ENCODE results near the gene CPN1. TPM values are rescaled to one million over a fixed set of nuclear protein-coding genes. Genes with fewer than 3 reads are reported as not detected.
A peak's percentile ranks its signal among the peaks of the same experiment; 100 is the strongest.

Gene CPN1
- total RNA-seq, 1 donor from 2014 or later, result not detected

GRCh38 chr10:100009283-100009792 lies 72.3 kb downstream of the CPN1 start:
- Histone ChIP-seq H3K36me3 (ENCODE audit: control insufficient read depth, insufficient read depth, low read length) (no peaks in the 10 kb centered on the region), H3K27me3 (ENCODE audit: control insufficient read depth, insufficient read depth, low read length) (no peaks in the 10 kb centered on the region), H3K4me3 (ENCODE audit: low read depth, low read length) (peak overlapping the region; percentile 90)
- no peak for DNase-seq (ENCODE audit: low read depth)
- peak; percentile 54 for TF ChIP-seq CTCF (IDR thresholded peaks at IDR 0.05; ENCODE audit: insufficient read depth, low read length, poor library complexity, severe bottlenecking)

GRCh38 chr10:100008708-100009282 lies 72.9 kb downstream of the CPN1 start:
- no peak for TF ChIP-seq CTCF (IDR thresholded peaks at IDR 0.05; ENCODE audit: insufficient read depth, low read length, poor library complexity, severe bottlenecking)
- no peak for DNase-seq (ENCODE audit: low read depth)
- H3K27me3 ChIP-seq (ENCODE audit: control insufficient read depth, insufficient read depth, low read length), result no peaks in the 10 kb centered on the region
- H3K4me3 ChIP-seq (ENCODE audit: low read depth, low read length), result peak overlapping the region; percentile 90
- no peaks in the 10 kb centered on the region for H3K36me3 ChIP-seq (ENCODE audit: control insufficient read depth, insufficient read depth, low read length)

- DNase-seq (ENCODE audit: low read depth), result no peak
- TF ChIP-seq CTCF (IDR thresholded peaks at IDR 0.05; ENCODE audit: insufficient read depth, low read length, poor library complexity, severe bottlenecking), result no peak
Measured at GRCh38 chr10:100008142-100008522, 73.5 kb downstream of the CPN1 start.

GRCh38 chr10:100007231-100008141 lies 74.2 kb downstream of the CPN1 start:
- Histone ChIP-seq H3K36me3 (ENCODE audit: control insufficient read depth, insufficient read depth, low read length) (no peaks in the 10 kb centered on the region), H3K27me3 (ENCODE audit: control insufficient read depth, insufficient read depth, low read length) (no peaks in the 10 kb centered on the region), H3K4me3 (ENCODE audit: low read depth, low read length) (peak overlapping the region; percentile 8)
- no peak for DNase-seq (ENCODE audit: low read depth)
- no peak for TF ChIP-seq CTCF (IDR thresholded peaks at IDR 0.05; ENCODE audit: insufficient read depth, low read length, poor library complexity, severe bottlenecking)

More at GRCh38 chr10:100008142-100008522, 73.5 kb downstream of the CPN1 start:
- H3K36me3 ChIP-seq (ENCODE audit: control insufficient read depth, insufficient read depth, low read length), result no peaks in the 10 kb centered on the region
- no peaks in the 10 kb centered on the region for H3K27me3 ChIP-seq (ENCODE audit: control insufficient read depth, insufficient read depth, low read length)
- peak overlapping the region; percentile 90 for H3K4me3 ChIP-seq (ENCODE audit: low read depth, low read length)

GRCh38 chr10:100006243-100006886 lies 75.3 kb downstream of the CPN1 start:
- Histone ChIP-seq H3K4me3 (ENCODE audit: low read depth, low read length) (no peak overlapping the region), H3K36me3 (ENCODE audit: control insufficient read depth, insufficient read depth, low read length) (no peaks in the 10 kb centered on the region), H3K27me3 (ENCODE audit: control insufficient read depth, insufficient read depth, low read length) (no peaks in the 10 kb centered on the region)
- DNase-seq (ENCODE audit: low read depth), result peak; percentile 82
- TF ChIP-seq CTCF (IDR thresholded peaks at IDR 0.05; ENCODE audit: insufficient read depth, low read length, poor library complexity, severe bottlenecking), result no peak
